ENCODE measurements around the gene HDAC1.
"Not testable (repeated sequence)": the region's sequence is repeated elsewhere in the genome, so short reads cannot be mapped to it uniquely, and the experiment has no call there.

Gene HDAC1

GRCh38 chr1:32273391-32274208, 18.3 kb upstream of the HDAC1 start:
- DNase-seq (ENCODE audit: extremely low spot score, insufficient read length, low read depth) (no peak), FAIRE-seq (no peak)

GRCh38 chr1:32274646-32275340, 17.1 kb upstream of the HDAC1 start:
- no peak for DNase-seq (ENCODE audit: extremely low spot score, insufficient read length, low read depth)
- no peak for FAIRE-seq

GRCh38 chr1:32275424-32275823, 16.5 kb upstream of the HDAC1 start:
- no peak for FAIRE-seq
- DNase-seq (ENCODE audit: extremely low spot score, insufficient read length, low read depth) = no peak

GRCh38 chr1:32276032-32276782, 15.7 kb upstream of the HDAC1 start:
- DNase-seq (ENCODE audit: extremely low spot score, insufficient read length, low read depth) (no peak), FAIRE-seq (no peak)

GRCh38 chr1:32284777-32285176, 7.1 kb upstream of the HDAC1 start:
- not testable (repeated sequence) for FAIRE-seq; DNase-seq (ENCODE audit: extremely low spot score, insufficient read length, low read depth)

GRCh38 chr1:32285658-32286057, 6.2 kb upstream of the HDAC1 start:
- FAIRE-seq (no peak), DNase-seq (ENCODE audit: extremely low spot score, insufficient read length, low read depth) (no peak)

GRCh38 chr1:32286763-32287162, 5.1 kb upstream of the HDAC1 start:
- no peak for FAIRE-seq
- no peak for DNase-seq (ENCODE audit: extremely low spot score, insufficient read length, low read depth)

GRCh38 chr1:32289256-32289655, 2.6 kb upstream of the HDAC1 start:
- no peak for DNase-seq (ENCODE audit: extremely low spot score, insufficient read length, low read depth)
- no peak for FAIRE-seq

- no peak for FAIRE-seq
- DNase-seq (ENCODE audit: extremely low spot score, insufficient read length, low read depth) = no peak
These were observed 657 bp upstream of the HDAC1 start for GRCh38 chr1:32291145-32291707.

GRCh38 chr1:32298211-32298610, 6.3 kb downstream of the HDAC1 start:
- not testable (repeated sequence) for FAIRE-seq; DNase-seq (ENCODE audit: extremely low spot score, insufficient read length, low read depth)

- DNase-seq (ENCODE audit: extremely low spot score, insufficient read length, low read depth) = no peak
- FAIRE-seq = no peak
These were observed 7.4 kb downstream of the HDAC1 start for GRCh38 chr1:32299327-32299726.

GRCh38 chr1:32303358-32303757, 11.5 kb downstream of the HDAC1 start:
- FAIRE-seq (no peak), DNase-seq (ENCODE audit: extremely low spot score, insufficient read length, low read depth) (no peak)

- FAIRE-seq (no peak), DNase-seq (ENCODE audit: extremely low spot score, insufficient read length, low read depth) (no peak)
These were observed 12.2 kb downstream of the HDAC1 start for GRCh38 chr1:32303997-32304622.

- DNase-seq (ENCODE audit: extremely low spot score, insufficient read length, low read depth) (no peak), FAIRE-seq (no peak)
These were observed 13.4 kb downstream of the HDAC1 start for GRCh38 chr1:32305310-32305709.

GRCh38 chr1:32307324-32307723, 15.4 kb downstream of the HDAC1 start:
- no peak for FAIRE-seq
- DNase-seq (ENCODE audit: extremely low spot score, insufficient read length, low read depth) = no peak

GRCh38 chr1:32309960-32310359, 18.1 kb downstream of the HDAC1 start:
- FAIRE-seq = no peak
- DNase-seq (ENCODE audit: extremely low spot score, insufficient read length, low read depth) = no peak

- no peak for DNase-seq (ENCODE audit: extremely low spot score, insufficient read length, low read depth)
- FAIRE-seq = no peak
These were observed 20.0 kb downstream of the HDAC1 start for GRCh38 chr1:32311709-32312393.

GRCh38 chr1:32316903-32317277, 25.0 kb downstream of the HDAC1 start:
- DNase-seq (ENCODE audit: extremely low spot score, insufficient read length, low read depth) (no peak), FAIRE-seq (no peak)

- FAIRE-seq = no peak
These were observed 26.4 kb downstream of the HDAC1 start for GRCh38 chr1:32318127-32318869.

More at GRCh38 chr1:32318127-32318869, 26.4 kb downstream of the HDAC1 start:
- DNase-seq (ENCODE audit: extremely low spot score, insufficient read length, low read depth) = no peak
